Measurements from ENCODE around the gene SNX2.

The SNX2 gene

GRCh38 chr5:122836947-122837346 is 62.1 kb downstream of the SNX2 start:
- Histone ChIP-seq H3K27me3 (ENCODE audit: insufficient read depth, low read length) (no peaks in the 10 kb centered on the region), H3K4me1 (ENCODE audit: control insufficient read depth in 1 of 2, insufficient read depth in 2 of 2, low read length in 2 of 2) (no peaks in the 10 kb centered on the region), H3K79me1 (ENCODE audit: low read length) (no peaks in the 10 kb centered on the region), H3K23ac (ENCODE audit: low read length) (no peak overlapping the region), H3K9me3 (ENCODE audit: insufficient read depth, low read depth, low read length) (no peaks in the 10 kb centered on the region), H2BK12ac (ENCODE audit: low read length) (no peak overlapping the region), H3K79me2 (ENCODE audit: control insufficient read depth, insufficient read depth, low read length, poor library complexity) (no peaks in the 10 kb centered on the region), H3K4ac (ENCODE audit: low read depth, low read length) (no peak overlapping the region), H2AFZ (ENCODE audit: insufficient read depth, low read length, poor library complexity) (no peak overlapping the region), H2BK120ac (ENCODE audit: insufficient read depth, low read length, poor library complexity) (no peak overlapping the region), H3K14ac (ENCODE audit: low read length) (no peak overlapping the region), H3K4me3 (ENCODE audit: low read depth, low read length) (no peak overlapping the region), H3K27ac (ENCODE audit: low read depth, low read length) (no peak overlapping the region), H4K12ac (ENCODE audit: low read depth, low read length) (no peak overlapping the region), H2AK5ac (ENCODE audit: low read length) (no peak overlapping the region), H2BK5ac (ENCODE audit: low read depth, low read length, poor library complexity) (no peak overlapping the region), H3K9ac (ENCODE audit: low read length) (no peak overlapping the region), H3K36me3 (ENCODE audit: control insufficient read depth in 1 of 2, insufficient read depth in 2 of 2, low read length in 2 of 2) (peaks cover 0 to 1% of the 10 kb centered on the region in 2 experiments), H3K18ac (ENCODE audit: low read length) (no peak overlapping the region), H4K8ac (ENCODE audit: low read depth, low read length) (no peak overlapping the region), H3K4me2 (ENCODE audit: low read length) (no peak overlapping the region), H4K91ac (ENCODE audit: low read depth, low read length) (no peak overlapping the region)
- no peak for DNase-seq
- WGBS (ENCODE audit: extremely low coverage, insufficient coverage, insufficient read length): no CpG with 5 or more reads among the region's 3 CpGs

GRCh38 chr5:122839731-122840130 is 64.9 kb downstream of the SNX2 start:
- H3K4me1 ChIP-seq (ENCODE audit: control insufficient read depth in 1 of 2, insufficient read depth in 2 of 2, low read length in 2 of 2): peaks cover 6% of the 10 kb centered on the region in 2 experiments
- no peak overlapping the region for H3K4ac ChIP-seq (ENCODE audit: low read depth, low read length)
- H3K79me2 ChIP-seq (ENCODE audit: control insufficient read depth, insufficient read depth, low read length, poor library complexity): peaks cover under 1% of the 10 kb centered on the region
- no peak overlapping the region for H4K8ac ChIP-seq (ENCODE audit: low read depth, low read length)
- WGBS (ENCODE audit: extremely low coverage, insufficient coverage, insufficient read length): no CpG with 5 or more reads among the region's 4 CpGs
- no peak overlapping the region for H3K4me2 ChIP-seq (ENCODE audit: low read length)
- no peaks in the 10 kb centered on the region for H3K9me3 ChIP-seq (ENCODE audit: insufficient read depth, low read depth, low read length)
- H4K12ac ChIP-seq (ENCODE audit: low read depth, low read length): no peak overlapping the region
- H2BK12ac ChIP-seq (ENCODE audit: low read length): no peak overlapping the region
- no peak overlapping the region for H3K9ac ChIP-seq (ENCODE audit: low read length)
- H2BK120ac ChIP-seq (ENCODE audit: insufficient read depth, low read length, poor library complexity): no peak overlapping the region
- H4K91ac ChIP-seq (ENCODE audit: low read depth, low read length): no peak overlapping the region
- H2AK5ac ChIP-seq (ENCODE audit: low read length): no peak overlapping the region
- H3K4me3 ChIP-seq (ENCODE audit: low read depth, low read length): no peak overlapping the region
- H3K18ac ChIP-seq (ENCODE audit: low read length): no peak overlapping the region
- peak; percentile 57 to 87 for DNase-seq
- no peaks in the 10 kb centered on the region for H3K27me3 ChIP-seq (ENCODE audit: insufficient read depth, low read length)
- no peak overlapping the region for H2AFZ ChIP-seq (ENCODE audit: insufficient read depth, low read length, poor library complexity)
- H3K14ac ChIP-seq (ENCODE audit: low read length): no peak overlapping the region
- H3K27ac ChIP-seq (ENCODE audit: low read depth, low read length): no peak overlapping the region
- peak overlapping the region; percentile 31 for H2BK5ac ChIP-seq (ENCODE audit: low read depth, low read length, poor library complexity)
- H3K23ac ChIP-seq (ENCODE audit: low read length): no peak overlapping the region
- peaks cover 0 to 1% of the 10 kb centered on the region in 2 experiments for H3K36me3 ChIP-seq (ENCODE audit: control insufficient read depth in 1 of 2, insufficient read depth in 2 of 2, low read length in 2 of 2)
- peaks cover 4% of the 10 kb centered on the region for H3K79me1 ChIP-seq (ENCODE audit: low read length)

GRCh38 chr5:122842016-122842580 is 67.2 kb downstream of the SNX2 start:
- no peaks in the 10 kb centered on the region for H3K27me3 ChIP-seq (ENCODE audit: insufficient read depth, low read length)
- peaks cover 9% of the 10 kb centered on the region for H3K79me2 ChIP-seq (ENCODE audit: control insufficient read depth, insufficient read depth, low read length, poor library complexity)
- no peak overlapping the region for H3K23ac ChIP-seq (ENCODE audit: low read length)
- H3K4me3 ChIP-seq (ENCODE audit: low read depth, low read length): no peak overlapping the region
- peaks cover 8% of the 10 kb centered on the region in 2 experiments for H3K4me1 ChIP-seq (ENCODE audit: control insufficient read depth in 1 of 2, insufficient read depth in 2 of 2, low read length in 2 of 2)
- no peak overlapping the region for H3K27ac ChIP-seq (ENCODE audit: low read depth, low read length)
- no peak overlapping the region for H3K4me2 ChIP-seq (ENCODE audit: low read length)
- no peaks in the 10 kb centered on the region for H3K9me3 ChIP-seq (ENCODE audit: insufficient read depth, low read depth, low read length)
- H3K36me3 ChIP-seq (ENCODE audit: control insufficient read depth in 1 of 2, insufficient read depth in 2 of 2, low read length in 2 of 2): peaks cover 0 to 1% of the 10 kb centered on the region in 2 experiments
- H3K4ac ChIP-seq (ENCODE audit: low read depth, low read length): no peak overlapping the region
- H2BK12ac ChIP-seq (ENCODE audit: low read length): no peak overlapping the region
- H3K14ac ChIP-seq (ENCODE audit: low read length): no peak overlapping the region
- H4K91ac ChIP-seq (ENCODE audit: low read depth, low read length): no peak overlapping the region
- H3K18ac ChIP-seq (ENCODE audit: low read length): no peak overlapping the region
- no peak overlapping the region for H4K8ac ChIP-seq (ENCODE audit: low read depth, low read length)
- no peak overlapping the region for H2BK5ac ChIP-seq (ENCODE audit: low read depth, low read length, poor library complexity)
- WGBS (ENCODE audit: extremely low coverage, insufficient coverage, insufficient read length): no CpG with 5 or more reads among the region's 6 CpGs
- no peak overlapping the region for H2BK120ac ChIP-seq (ENCODE audit: insufficient read depth, low read length, poor library complexity)
- H2AFZ ChIP-seq (ENCODE audit: insufficient read depth, low read length, poor library complexity): no peak overlapping the region
- H4K12ac ChIP-seq (ENCODE audit: low read depth, low read length): no peak overlapping the region
- peaks cover 16% of the 10 kb centered on the region for H3K79me1 ChIP-seq (ENCODE audit: low read length)
- peak; percentile 77 to 91 for DNase-seq
- no peak overlapping the region for H3K9ac ChIP-seq (ENCODE audit: low read length)
- no peak overlapping the region for H2AK5ac ChIP-seq (ENCODE audit: low read length)

- H3K36me3 ChIP-seq (ENCODE audit: control insufficient read depth in 1 of 2, insufficient read depth in 2 of 2, low read length in 2 of 2): peaks cover 0 to 1% of the 10 kb centered on the region in 2 experiments
- H3K27me3 ChIP-seq (ENCODE audit: insufficient read depth, low read length): no peaks in the 10 kb centered on the region
- H3K79me1 ChIP-seq (ENCODE audit: low read length): peaks cover 27% of the 10 kb centered on the region
- peak overlapping the region; percentile 79 for H3K14ac ChIP-seq (ENCODE audit: low read length)
- no CpG with 5 or more reads among the region's 22 CpGs for WGBS (ENCODE audit: extremely low coverage, insufficient coverage, insufficient read length)
- no peak overlapping the region for H3K23ac ChIP-seq (ENCODE audit: low read length)
- peak overlapping the region; percentile 99 for H4K91ac ChIP-seq (ENCODE audit: low read depth, low read length)
- no peak overlapping the region for H3K4me3 ChIP-seq (ENCODE audit: low read depth, low read length)
- peak overlapping the region; percentile 92 for H2AFZ ChIP-seq (ENCODE audit: insufficient read depth, low read length, poor library complexity)
- peaks cover 9% of the 10 kb centered on the region for H3K79me2 ChIP-seq (ENCODE audit: control insufficient read depth, insufficient read depth, low read length, poor library complexity)
- H3K9ac ChIP-seq (ENCODE audit: low read length): no peak overlapping the region
- peak overlapping the region; percentile 82 for H2BK12ac ChIP-seq (ENCODE audit: low read length)
- no peaks in the 10 kb centered on the region for H3K9me3 ChIP-seq (ENCODE audit: insufficient read depth, low read depth, low read length)
- DNase-seq: peak; percentile 90 to 96
- H3K4me2 ChIP-seq (ENCODE audit: low read length): peak overlapping the region; percentile 68
- peaks cover 11% of the 10 kb centered on the region in 2 experiments for H3K4me1 ChIP-seq (ENCODE audit: control insufficient read depth in 1 of 2, insufficient read depth in 2 of 2, low read length in 2 of 2)
- peak overlapping the region; percentile 73 for H4K12ac ChIP-seq (ENCODE audit: low read depth, low read length)
- peak overlapping the region; percentile 88 for H2BK5ac ChIP-seq (ENCODE audit: low read depth, low read length, poor library complexity)
- H3K27ac ChIP-seq (ENCODE audit: low read depth, low read length): peak overlapping the region; percentile 98
- peak overlapping the region; percentile 94 for H2BK120ac ChIP-seq (ENCODE audit: insufficient read depth, low read length, poor library complexity)
- peak overlapping the region; percentile 73 for H2AK5ac ChIP-seq (ENCODE audit: low read length)
- H3K18ac ChIP-seq (ENCODE audit: low read length): peak overlapping the region; percentile 88
- no peak overlapping the region for H3K4ac ChIP-seq (ENCODE audit: low read depth, low read length)
- peak overlapping the region; percentile 92 for H4K8ac ChIP-seq (ENCODE audit: low read depth, low read length)
Measured at GRCh38 chr5:122844136-122844909, 69.4 kb downstream of the SNX2 start.

All from trophoblast cell (in vitro differentiated cells and primary cell).